K562 (cell line): Measurements from ENCODE around the gene BAHD1. TPM values are rescaled to one million over a fixed set of nuclear protein-coding genes. Genes with fewer than 3 reads are reported as not detected.
A peak's percentile ranks its signal among the peaks of the same experiment; 100 is the strongest.

Source experiments
- DPF2 ChIP-seq: fragments of 450-650 bp; IDR thresholded peaks from 2 replicates; pipeline ENCODE4 v1.6.1; 2016
- EGR1 ChIP-seq: fragments of 450-650 bp; conservative IDR thresholded peaks from 2 replicates; pipeline ENCODE4 v1.6.1; 2017; ENCODE audit warnings: mild to moderate bottlenecking
- HDGF ChIP-seq: fragments of 450-650 bp; IDR thresholded peaks from 2 replicates; pipeline ENCODE4 v1.6.1; 2016
- KDM5B ChIP-seq: fragments of 200-600 bp; sonication (generic); IDR thresholded peaks from 2 replicates; pipeline ENCODE4 v1.6.1; 2012; ENCODE audit warnings: low read depth, mild to moderate bottlenecking, moderate library complexity, low read length, control low read depth, inconsistent platforms; ENCODE audit not compliant: insufficient replicate concordance
- KLF10 ChIP-seq: fragments of 250-450 bp; sonication (Bioruptor Pico); IDR thresholded peaks from 2 replicates; pipeline ENCODE4 v1.6.1; 2021; ENCODE audit warnings: matching md5 sums
- L3MBTL2 ChIP-seq: fragments of 450-650 bp; IDR thresholded peaks from 2 replicates; pipeline ENCODE4 v1.6.1; 2016; ENCODE audit warnings: mild to moderate bottlenecking, moderate library complexity
- POLR2A ChIP-seq: fragments of 450-650 bp; conservative IDR thresholded peaks from 2 replicates; pipeline ENCODE4 v1.6.1; 2016
- PPARD ChIP-seq: fragments of 250-450 bp; sonication (Bioruptor Pico); IDR thresholded peaks from 2 replicates; pipeline ENCODE4 v1.8.0; 2022; ENCODE audit warnings: inconsistent platforms, mild to moderate bottlenecking, moderate library complexity
- SREBF2 ChIP-seq: sonication (generic); formaldehyde crosslinking; IDR thresholded peaks from 2 replicates; pipeline ENCODE4 v1.4.0; 2020; ENCODE audit warnings: mild to moderate bottlenecking, missing genetic modification reagents
- TGIF2 ChIP-seq: sonication (generic); formaldehyde crosslinking; IDR thresholded peaks from 2 replicates; pipeline ENCODE4 v1.8.1; 2022; ENCODE audit warnings: mild to moderate bottlenecking, missing genetic modification reagents, moderate library complexity
- ZBED1 ChIP-seq: IDR thresholded peaks from 2 replicates; pipeline ENCODE4 v1.6.1; 2014
- ZNF146 ChIP-seq: IDR thresholded peaks from one replicate; pipeline ENCODE4 v1.6.1; 2018; ENCODE audit warnings: missing compliant biosample characterization; ENCODE audit not compliant: unreplicated experiment
- polyA plus RNA-seq, 8 experiments: library from polyadenylated mRNA; depleted of rRNA in 4 of 8; stranded (reverse) in 5 of 8; unstranded in 3 of 8; fragments of >200 nt; fragmentation: Nextera tagmentation in 2 of 8; fragmentation: Illumina TruSeq in 1 of 8; extraction: Ambion mirVana in 2 of 8; extraction: Trizol in 1 of 8; gene quantifications; 2 replicates each; pipeline versions ENCODE4 v1.2.1 to v1.2.3, GENCODE V29; 2011 to 2014; ENCODE audit warnings: inconsistent platforms in 1 of 8, missing spikeins in 1 of 8
- total RNA-seq, 7 experiments: library from RNA; depleted of rRNA in 6 of 7; stranded (reverse); fragments of >200 nt in 6 of 7; fragmentation: Illumina TruSeq in 2 of 7; extraction: Trizol in 2 of 7; gene quantifications; 2 replicates each; pipeline versions ENCODE4 v1.2.1 to v1.2.3, GENCODE V29; 2011 to 2021; ENCODE audit warnings: low replicate concordance in 1 of 7
- TF ChIP-seq, protein P1 (sequence below), 2 experiments: fragments of 450-650 bp in 1 of 2; sonication (generic) in 1 of 2; formaldehyde crosslinking in 1 of 2; IDR thresholded peaks; 2 replicates each; pipeline versions ENCODE4 v1.7.1 to v1.9.0; 2016 to 2022; ENCODE audit warnings: inconsistent platforms in 1 of 2, mild to moderate bottlenecking in 1 of 2, missing genetic modification reagents in 1 of 2
- TF ChIP-seq, protein P2 (sequence below): fragments of 450-650 bp; IDR thresholded peaks from 2 replicates; pipeline ENCODE4 v1.6.1; 2018; ENCODE audit not compliant: partially characterized antibody
- TF ChIP-seq, protein P3 (sequence below): fragments of 250-450 bp; sonication (Bioruptor Pico); IDR thresholded peaks from 2 replicates; pipeline ENCODE4 v1.5.1; 2021; ENCODE audit warnings: mild to moderate bottlenecking

BAHD1 gene
- total and polyA plus RNA-seq, 9 of the 15 experiments (the other 6 are each of a cell fraction or from before 2014, with no cell fraction given): 0.55 to 38.5 (median 11.5) TPM

DNA sequence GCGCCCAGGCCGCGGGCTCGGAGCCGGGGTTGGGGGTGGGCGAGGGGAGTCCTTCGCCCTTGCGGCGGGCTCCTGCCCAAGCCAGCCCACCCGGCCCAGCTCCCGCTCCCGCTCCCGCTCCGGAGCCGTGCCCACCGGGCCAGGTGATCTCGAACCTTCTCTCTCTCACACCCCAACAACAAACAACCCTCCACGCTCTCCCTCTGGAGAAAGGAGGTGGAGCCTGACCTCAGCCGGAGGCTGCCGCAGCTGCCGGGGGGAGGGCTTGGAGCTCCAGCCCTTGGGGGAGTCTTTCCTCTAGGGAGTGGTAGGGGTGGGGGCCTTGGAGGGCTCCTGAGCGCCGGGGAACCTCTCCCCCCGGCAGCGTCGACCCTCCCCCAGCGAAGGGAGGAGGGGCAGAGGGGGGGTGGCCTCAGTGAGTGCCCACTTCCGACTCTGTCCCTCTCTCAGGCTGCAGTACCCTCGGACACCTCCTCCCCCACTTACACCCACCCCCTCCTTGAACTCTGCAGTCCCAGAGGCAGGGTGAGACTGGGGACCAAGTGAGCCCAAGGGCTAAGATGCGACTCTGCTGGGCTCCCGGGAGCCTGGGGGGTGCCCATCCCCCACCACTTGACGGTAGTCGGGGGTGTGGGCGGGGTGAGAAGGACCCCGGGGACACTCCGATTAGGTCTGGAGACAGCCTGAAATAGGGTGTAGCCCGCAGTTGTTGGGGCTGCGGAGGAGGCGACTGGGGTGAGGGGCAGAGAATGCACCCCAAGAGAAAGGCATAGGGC lies 4.4 kb upstream of the BAHD1 start (continued):
- TF ChIP-seq, protein P1, sequence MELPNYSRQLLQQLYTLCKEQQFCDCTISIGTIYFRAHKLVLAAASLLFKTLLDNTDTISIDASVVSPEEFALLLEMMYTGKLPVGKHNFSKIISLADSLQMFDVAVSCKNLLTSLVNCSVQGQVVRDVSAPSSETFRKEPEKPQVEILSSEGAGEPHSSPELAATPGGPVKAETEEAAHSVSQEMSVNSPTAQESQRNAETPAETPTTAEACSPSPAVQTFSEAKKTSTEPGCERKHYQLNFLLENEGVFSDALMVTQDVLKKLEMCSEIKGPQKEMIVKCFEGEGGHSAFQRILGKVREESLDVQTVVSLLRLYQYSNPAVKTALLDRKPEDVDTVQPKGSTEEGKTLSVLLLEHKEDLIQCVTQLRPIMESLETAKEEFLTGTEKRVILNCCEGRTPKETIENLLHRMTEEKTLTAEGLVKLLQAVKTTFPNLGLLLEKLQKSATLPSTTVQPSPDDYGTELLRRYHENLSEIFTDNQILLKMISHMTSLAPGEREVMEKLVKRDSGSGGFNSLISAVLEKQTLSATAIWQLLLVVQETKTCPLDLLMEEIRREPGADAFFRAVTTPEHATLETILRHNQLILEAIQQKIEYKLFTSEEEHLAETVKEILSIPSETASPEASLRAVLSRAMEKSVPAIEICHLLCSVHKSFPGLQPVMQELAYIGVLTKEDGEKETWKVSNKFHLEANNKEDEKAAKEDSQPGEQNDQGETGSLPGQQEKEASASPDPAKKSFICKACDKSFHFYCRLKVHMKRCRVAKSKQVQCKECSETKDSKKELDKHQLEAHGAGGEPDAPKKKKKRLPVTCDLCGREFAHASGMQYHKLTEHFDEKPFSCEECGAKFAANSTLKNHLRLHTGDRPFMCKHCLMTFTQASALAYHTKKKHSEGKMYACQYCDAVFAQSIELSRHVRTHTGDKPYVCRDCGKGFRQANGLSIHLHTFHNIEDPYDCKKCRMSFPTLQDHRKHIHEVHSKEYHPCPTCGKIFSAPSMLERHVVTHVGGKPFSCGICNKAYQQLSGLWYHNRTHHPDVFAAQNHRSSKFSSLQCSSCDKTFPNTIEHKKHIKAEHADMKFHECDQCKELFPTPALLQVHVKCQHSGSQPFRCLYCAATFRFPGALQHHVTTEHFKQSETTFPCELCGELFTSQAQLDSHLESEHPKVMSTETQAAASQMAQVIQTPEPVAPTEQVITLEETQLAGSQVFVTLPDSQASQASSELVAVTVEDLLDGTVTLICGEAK (IDR thresholded peaks at IDR 0.05): peak; percentile 39; the same call in 1 of the 2 replicates
- TF ChIP-seq, protein P1 (CRISPR knock-in tag; IDR thresholded peaks at IDR 0.05): no peak
- TF ChIP-seq EGR1: peak; percentile 81
- no peak for TF ChIP-seq TGIF2 (CRISPR knock-in tag)
- no peak for TF ChIP-seq HDGF
- TF ChIP-seq SREBF2: no peak
- no peak for TF ChIP-seq ZBED1
- 0 out of 2 replicates have a peak, but pooled peaks have one; percentile 39 for TF ChIP-seq POLR2A
- TF ChIP-seq L3MBTL2: peak; percentile 14; the same call in 1 of the 2 replicates
- TF ChIP-seq PPARD (CRISPR knock-in tag): no peak
- TF ChIP-seq, protein P2, sequence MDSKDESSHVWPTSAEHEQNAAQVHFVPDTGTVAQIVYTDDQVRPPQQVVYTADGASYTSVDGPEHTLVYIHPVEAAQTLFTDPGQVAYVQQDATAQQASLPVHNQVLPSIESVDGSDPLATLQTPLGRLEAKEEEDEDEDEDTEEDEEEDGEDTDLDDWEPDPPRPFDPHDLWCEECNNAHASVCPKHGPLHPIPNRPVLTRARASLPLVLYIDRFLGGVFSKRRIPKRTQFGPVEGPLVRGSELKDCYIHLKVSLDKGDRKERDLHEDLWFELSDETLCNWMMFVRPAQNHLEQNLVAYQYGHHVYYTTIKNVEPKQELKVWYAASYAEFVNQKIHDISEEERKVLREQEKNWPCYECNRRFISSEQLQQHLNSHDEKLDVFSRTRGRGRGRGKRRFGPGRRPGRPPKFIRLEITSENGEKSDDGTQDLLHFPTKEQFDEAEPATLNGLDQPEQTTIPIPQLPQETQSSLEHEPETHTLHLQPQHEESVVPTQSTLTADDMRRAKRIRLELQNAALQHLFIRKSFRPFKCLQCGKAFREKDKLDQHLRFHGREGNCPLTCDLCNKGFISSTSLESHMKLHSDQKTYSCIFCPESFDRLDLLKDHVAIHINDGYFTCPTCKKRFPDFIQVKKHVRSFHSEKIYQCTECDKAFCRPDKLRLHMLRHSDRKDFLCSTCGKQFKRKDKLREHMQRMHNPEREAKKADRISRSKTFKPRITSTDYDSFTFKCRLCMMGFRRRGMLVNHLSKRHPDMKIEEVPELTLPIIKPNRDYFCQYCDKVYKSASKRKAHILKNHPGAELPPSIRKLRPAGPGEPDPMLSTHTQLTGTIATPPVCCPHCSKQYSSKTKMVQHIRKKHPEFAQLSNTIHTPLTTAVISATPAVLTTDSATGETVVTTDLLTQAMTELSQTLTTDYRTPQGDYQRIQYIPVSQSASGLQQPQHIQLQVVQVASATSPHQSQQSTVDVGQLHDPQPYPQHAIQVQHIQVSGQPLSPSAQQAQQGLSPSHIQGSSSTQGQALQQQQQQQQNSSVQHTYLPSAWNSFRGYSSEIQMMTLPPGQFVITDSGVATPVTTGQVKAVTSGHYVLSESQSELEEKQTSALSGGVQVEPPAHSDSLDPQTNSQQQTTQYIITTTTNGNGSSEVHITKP: peak; percentile 61
- TF ChIP-seq ZNF146 (CRISPR knock-in tag): no peak
- no peak for TF ChIP-seq KLF10
- TF ChIP-seq KDM5B: no peak
- TF ChIP-seq, protein P3, sequence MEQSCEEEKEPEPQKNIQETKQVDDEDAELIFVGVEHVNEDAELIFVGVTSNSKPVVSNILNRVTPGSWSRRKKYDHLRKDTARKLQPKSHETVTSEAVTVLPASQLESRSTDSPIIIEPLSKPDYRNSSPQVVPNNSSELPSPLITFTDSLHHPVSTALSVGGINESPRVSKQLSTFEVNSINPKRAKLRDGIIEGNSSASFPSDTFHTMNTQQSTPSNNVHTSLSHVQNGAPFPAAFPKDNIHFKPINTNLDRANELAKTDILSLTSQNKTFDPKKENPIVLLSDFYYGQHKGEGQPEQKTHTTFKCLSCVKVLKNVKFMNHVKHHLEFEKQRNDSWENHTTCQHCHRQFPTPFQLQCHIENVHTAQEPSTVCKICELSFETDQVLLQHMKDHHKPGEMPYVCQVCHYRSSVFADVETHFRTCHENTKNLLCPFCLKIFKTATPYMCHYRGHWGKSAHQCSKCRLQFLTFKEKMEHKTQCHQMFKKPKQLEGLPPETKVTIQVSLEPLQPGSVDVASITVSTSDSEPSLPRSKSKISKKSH (CRISPR knock-in tag): no peak
- peak; percentile 63 for TF ChIP-seq DPF2
